ENCODE data around the gene LEUTX.
A peak's percentile ranks its signal among the peaks of the same experiment; 100 is the strongest.
"Not testable (repeated sequence)": the region's sequence is repeated elsewhere in the genome, so short reads cannot be mapped to it uniquely, and the experiment has no call there.

LEUTX gene

GRCh38 chr19:39778763-39779162 lies at the start of gene LEUTX:
TSS of gene LEUTX (plus strand) at chr19:39778854. CDS start at chr19:39778921, 67 bp downstream.
- ATAC-seq = no peak

- ATAC-seq = no peak
These were observed 49.1 kb upstream of the LEUTX start for GRCh38 chr19:39729594-39729993.

- no peak for ATAC-seq
These were observed 47.0 kb upstream of the LEUTX start for GRCh38 chr19:39731685-39732084.

GRCh38 chr19:39733841-39734240 lies 44.8 kb upstream of the LEUTX start:
- ATAC-seq = no peak

GRCh38 chr19:39735688-39736087 lies 43.0 kb upstream of the LEUTX start:
- no peak for ATAC-seq

GRCh38 chr19:39736088-39736487 lies 42.6 kb upstream of the LEUTX start:
- no peak for ATAC-seq

- no peak for ATAC-seq
These were observed 41.3 kb upstream of the LEUTX start for GRCh38 chr19:39737351-39737750.

- no peak for ATAC-seq
These were observed 40.8 kb upstream of the LEUTX start, which contains the start of gene CLC for GRCh38 chr19:39737891-39738290. TSS of gene CLC (minus strand) at chr19:39738029. CDS start at chr19:39737952, 77 bp downstream.

GRCh38 chr19:39738814-39739213 lies 39.8 kb upstream of the LEUTX start:
- no peak for ATAC-seq

- peak; percentile 77 to 81 for ATAC-seq
These were observed 38.3 kb upstream of the LEUTX start for GRCh38 chr19:39740395-39740794.

GRCh38 chr19:39745643-39746042 lies 33.0 kb upstream of the LEUTX start:
- no peak for ATAC-seq

GRCh38 chr19:39746836-39747529 lies 31.7 kb upstream of the LEUTX start:
- no peak for ATAC-seq

GRCh38 chr19:39749981-39750380 lies 28.7 kb upstream of the LEUTX start:
- ATAC-seq = no peak

GRCh38 chr19:39752390-39752789 lies 26.3 kb upstream of the LEUTX start:
- no peak for ATAC-seq

GRCh38 chr19:39752795-39753194 lies 25.9 kb upstream of the LEUTX start:
- no peak for ATAC-seq

GRCh38 chr19:39754544-39754943 lies 24.1 kb upstream of the LEUTX start:
- no peak for ATAC-seq

GRCh38 chr19:39754971-39755370 lies 23.7 kb upstream of the LEUTX start:
- ATAC-seq = no peak

GRCh38 chr19:39759457-39760184 lies 19.0 kb upstream of the LEUTX start:
- ATAC-seq = no peak

- ATAC-seq = not testable (repeated sequence)
These were observed 16.8 kb upstream of the LEUTX start for GRCh38 chr19:39761851-39762250.

- ATAC-seq = no peak
These were observed 13.3 kb upstream of the LEUTX start for GRCh38 chr19:39765091-39766076.

- ATAC-seq = no peak
These were observed 10.3 kb upstream of the LEUTX start for GRCh38 chr19:39768334-39768733.

GRCh38 chr19:39768786-39769185 lies 9.9 kb upstream of the LEUTX start:
- ATAC-seq = no peak

- ATAC-seq = no peak
These were observed 2.2 kb downstream of the LEUTX start for GRCh38 chr19:39780894-39781293.

Measured in activated CD4-positive, CD25-positive, alpha-beta regulatory T cell treated with anti-CD3 and anti-CD28 coated beads, Interleukin-2, amount 50 U/mL, for 24 hours (primary cell).